Measurements from ENCODE around the gene GPR42.
"Not testable (repeated sequence)": the region's sequence is repeated elsewhere in the genome, so short reads cannot be mapped to it uniquely, and the experiment has no call there.

The GPR42 gene

GRCh38 chr19:35347171-35347929, 23.5 kb upstream of the GPR42 start, which contains the start of gene FFAR1:
FFAR1 (plus strand) TSS chr19:35347902; CDS start chr19:35351552, 3,650 bp downstream.
- DNase-seq = no peak

GRCh38 chr19:35347930-35348298, 23.0 kb upstream of the GPR42 start:
- DNase-seq = no peak

GRCh38 chr19:35348911-35349611, 21.8 kb upstream of the GPR42 start:
- DNase-seq = no peak

GRCh38 chr19:35349614-35350521, 21.0 kb upstream of the GPR42 start:
- no peak for DNase-seq

- no peak for DNase-seq
These were observed 20.3 kb upstream of the GPR42 start for GRCh38 chr19:35350591-35350990.

GRCh38 chr19:35351411-35352176, 19.3 kb upstream of the GPR42 start:
- DNase-seq = no peak

GRCh38 chr19:35352177-35352447, 18.8 kb upstream of the GPR42 start:
- no peak for DNase-seq

GRCh38 chr19:35352448-35353304, 18.2 kb upstream of the GPR42 start:
- peak; percentile 78 for DNase-seq

GRCh38 chr19:35353635-35354034, 17.2 kb upstream of the GPR42 start:
- DNase-seq = no peak

- DNase-seq = no peak
These were observed 16.0 kb upstream of the GPR42 start for GRCh38 chr19:35354898-35355297.

- DNase-seq = no peak
These were observed 14.9 kb upstream of the GPR42 start for GRCh38 chr19:35355791-35356460.

GRCh38 chr19:35357867-35358573, 12.8 kb upstream of the GPR42 start, which contains the start of gene FFAR3:
FFAR3 (plus strand) TSS chr19:35358460; CDS start chr19:35358891, 431 bp downstream.
- no peak for DNase-seq

- not testable (repeated sequence) for DNase-seq
These were observed 12.0 kb upstream of the GPR42 start for GRCh38 chr19:35358834-35359233.

- not testable (repeated sequence) for DNase-seq
These were observed 11.5 kb upstream of the GPR42 start for GRCh38 chr19:35359395-35359794.

GRCh38 chr19:35360081-35360480, 10.8 kb upstream of the GPR42 start:
- DNase-seq = not testable (repeated sequence)

- DNase-seq = no peak
These were observed 9.9 kb upstream of the GPR42 start for GRCh38 chr19:35360880-35361420.

GRCh38 chr19:35362261-35363000, 8.4 kb upstream of the GPR42 start:
- DNase-seq = no peak

GRCh38 chr19:35363001-35363590, 7.8 kb upstream of the GPR42 start:
- no peak for DNase-seq

Data from DMS153 (cell line).